GM12878 (cell line): ENCODE measurements around the gene PLXNB3.

ENCODE experiments used
- EP300 ChIP-seq, 2 experiments: fragments of 150-350 bp in 1 of 2; IDR thresholded peaks; 2 replicates each; pipeline ENCODE4 v1.6.1; 2011 to 2012; ENCODE audit warnings: low read depth in 2 of 2, low read length in 2 of 2, borderline replicate concordance in 1 of 2, improper control_type of control experiment in 1 of 2, inconsistent platforms in 1 of 2; ENCODE audit not compliant: control insufficient read depth in 1 of 2
- EZH2 ChIP-seq: IDR thresholded peaks from 2 replicates; pipeline ENCODE4 v1.6.1; 2012; ENCODE audit warnings: low read depth, mild to moderate bottlenecking, control low read depth, inconsistent platforms, low read length, borderline replicate concordance; ENCODE audit not compliant: control insufficient read depth
- FOS ChIP-seq: IDR thresholded peaks from 3 replicates; pipeline ENCODE4 v1.6.1; 2011; ENCODE audit warnings: borderline replicate concordance; ENCODE audit not compliant: insufficient read length; ENCODE audit errors: extremely low read depth
- SMAD1 ChIP-seq: fragments of 450-650 bp; IDR thresholded peaks from 2 replicates; pipeline ENCODE4 v1.6.1; 2018; ENCODE audit warnings: mild to moderate bottlenecking, low read depth; ENCODE audit not compliant: partially characterized antibody
- STAT1 ChIP-seq: fragments of 450-650 bp; conservative IDR thresholded peaks from 2 replicates; pipeline ENCODE4 v1.6.1; 2014; ENCODE audit warnings: antibody characterized with exemption, mild to moderate bottlenecking
- YY1 ChIP-seq: IDR thresholded peaks from 2 replicates; pipeline ENCODE4 v1.6.1; 2011; ENCODE audit warnings: low read depth, mild to moderate bottlenecking, low read length
- TF ChIP-seq, protein P1 (sequence below), 3 experiments: IDR thresholded peaks in 2 of 3; conservative IDR thresholded peaks in 1 of 3; 2 replicates each; pipeline ENCODE4 v1.5.1; 2011; ENCODE audit warnings: low read depth in 3 of 3, low read length in 3 of 3, mild to moderate bottlenecking in 3 of 3, control low read depth in 2 of 3, moderate library complexity in 2 of 3, inconsistent platforms in 1 of 3, mixed read lengths in 1 of 3; ENCODE audit not compliant: control insufficient read depth in 2 of 3, insufficient read depth in 1 of 3; ENCODE audit errors: extremely low read depth in 1 of 3

DNA sequence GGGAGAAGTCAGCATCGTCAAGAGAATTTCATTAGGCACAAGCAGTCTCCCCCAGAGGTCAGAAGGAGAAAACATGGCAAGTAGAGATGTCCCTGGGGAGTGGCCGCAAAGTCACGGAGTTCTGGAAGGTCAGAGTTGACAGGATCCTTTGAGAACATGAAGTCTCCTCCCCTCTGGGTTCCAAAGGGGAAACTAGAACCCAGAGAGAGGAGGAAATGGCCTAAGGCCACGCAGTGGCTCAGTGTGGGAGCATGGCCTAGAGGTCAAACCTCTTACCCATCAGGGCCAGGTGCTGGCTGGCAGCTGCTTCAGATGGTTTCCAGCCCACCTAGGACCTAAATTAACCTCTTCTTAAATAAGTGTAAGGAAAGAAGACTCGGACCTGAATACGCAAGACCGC, 29.2 kb downstream of the PLXNB3 start:
- TF ChIP-seq EZH2 (no peak), EP300 (IDR thresholded peaks at IDR 0.05; ENCODE audit: borderline replicate concordance in 1 of 2, control insufficient read depth in 1 of 2, low read depth in 2 of 2, low read length in 2 of 2) (no peak), SMAD1 (no peak), STAT1 (no peak), FOS (no peak), YY1 (no peak)
- TF ChIP-seq, protein P1, sequence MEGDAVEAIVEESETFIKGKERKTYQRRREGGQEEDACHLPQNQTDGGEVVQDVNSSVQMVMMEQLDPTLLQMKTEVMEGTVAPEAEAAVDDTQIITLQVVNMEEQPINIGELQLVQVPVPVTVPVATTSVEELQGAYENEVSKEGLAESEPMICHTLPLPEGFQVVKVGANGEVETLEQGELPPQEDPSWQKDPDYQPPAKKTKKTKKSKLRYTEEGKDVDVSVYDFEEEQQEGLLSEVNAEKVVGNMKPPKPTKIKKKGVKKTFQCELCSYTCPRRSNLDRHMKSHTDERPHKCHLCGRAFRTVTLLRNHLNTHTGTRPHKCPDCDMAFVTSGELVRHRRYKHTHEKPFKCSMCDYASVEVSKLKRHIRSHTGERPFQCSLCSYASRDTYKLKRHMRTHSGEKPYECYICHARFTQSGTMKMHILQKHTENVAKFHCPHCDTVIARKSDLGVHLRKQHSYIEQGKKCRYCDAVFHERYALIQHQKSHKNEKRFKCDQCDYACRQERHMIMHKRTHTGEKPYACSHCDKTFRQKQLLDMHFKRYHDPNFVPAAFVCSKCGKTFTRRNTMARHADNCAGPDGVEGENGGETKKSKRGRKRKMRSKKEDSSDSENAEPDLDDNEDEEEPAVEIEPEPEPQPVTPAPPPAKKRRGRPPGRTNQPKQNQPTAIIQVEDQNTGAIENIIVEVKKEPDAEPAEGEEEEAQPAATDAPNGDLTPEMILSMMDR (IDR thresholded peaks at IDR 0.05 in 2 of 3, conservative IDR thresholded peaks at IDR 0.05 in 1 of 3; ENCODE audit: control insufficient read depth in 2 of 3, extremely low read depth in 1 of 3, insufficient read depth in 1 of 3, low read depth in 3 of 3, low read length in 3 of 3) = no peak
